ENCODE measurements around the gene ZEB1. TPM values are rescaled to one million over a fixed set of nuclear protein-coding genes. Genes with fewer than 3 reads are reported as not detected.

ZEB1 gene
- total RNA-seq, 4 donors from 2014 or later, result 124 to 189 (median 154) TPM

- no peak overlapping the region for H3K4me3 ChIP-seq
- H3K4me1 ChIP-seq, result peaks cover 0 to 7% (median 0%) of the 10 kb centered on the region in 4 donors
- H3K27me3 ChIP-seq, result no peaks in the 10 kb centered on the region
- TF ChIP-seq CTCF (IDR thresholded peaks at IDR 0.05), result no peak
- no peak for TF ChIP-seq POLR2A (IDR thresholded peaks at IDR 0.05; ENCODE audit: low read depth)
- no peak for TF ChIP-seq POLR2AphosphoS5 (IDR thresholded peaks at IDR 0.05)
- TF ChIP-seq EP300 (IDR thresholded peaks at IDR 0.05), result no peak
- peaks cover 1 to 53% (median 33%) of the 10 kb centered on the region in 4 donors for H3K36me3 ChIP-seq
- intact Hi-C loops (cut with DNase I), result no loop called here
- no peak for DNase-seq (ENCODE audit: extremely low spot score)
- no peaks in the 10 kb centered on the region for H3K9me3 ChIP-seq
- no peak overlapping the region for H3K27ac ChIP-seq (replicated peaks in 1 of 4)
Observed at GRCh38 chr10:31515819-31516402, 196.9 kb downstream of the ZEB1 start.

GRCh38 chr10:31520986-31521831, 202.2 kb downstream of the ZEB1 start:
- no peak for TF ChIP-seq EP300 (IDR thresholded peaks at IDR 0.05)
- no peak for TF ChIP-seq POLR2A (IDR thresholded peaks at IDR 0.05; ENCODE audit: low read depth)
- TF ChIP-seq CTCF (IDR thresholded peaks at IDR 0.05), result no peak
- no peak for TF ChIP-seq POLR2AphosphoS5 (IDR thresholded peaks at IDR 0.05)
- intact Hi-C loops (cut with DNase I), result no loop called here
- Histone ChIP-seq H3K27ac (replicated peaks in 1 of 4) (no peak overlapping the region), H3K4me1 (no peaks in the 10 kb centered on the region), H3K27me3 (no peaks in the 10 kb centered on the region), H3K36me3 (peaks cover 0 to 59% (median 39%) of the 10 kb centered on the region in 4 donors), H3K4me3 (no peak overlapping the region), H3K9me3 (no peaks in the 10 kb centered on the region)
- DNase-seq (ENCODE audit: extremely low spot score), result no peak
- 100% methylated on average over 4 of the region's 4 CpGs for WGBS

- H3K27me3 ChIP-seq, result no peaks in the 10 kb centered on the region
Observed at GRCh38 chr10:31522820-31523219, 203.8 kb downstream of the ZEB1 start.

GRCh38 chr10:31524460-31524859, 205.4 kb downstream of the ZEB1 start:
- TF ChIP-seq CTCF (IDR thresholded peaks at IDR 0.05) (no peak), POLR2A (IDR thresholded peaks at IDR 0.05; ENCODE audit: low read depth) (no peak), EP300 (IDR thresholded peaks at IDR 0.05) (no peak)
- Histone ChIP-seq H3K36me3 (peaks cover 0 to 71% (median 45%) of the 10 kb centered on the region in 4 donors), H3K4me1 (peaks cover 0 to 15% (median 10%) of the 10 kb centered on the region in 4 donors), H3K9me3 (no peaks in the 10 kb centered on the region), H3K4me3 (no peak overlapping the region), H3K27me3 (no peaks in the 10 kb centered on the region), H3K27ac (replicated peaks in 1 of 4) (no peak overlapping the region)
- intact Hi-C loops (cut with DNase I), result no loop called here
- DNase-seq (ENCODE audit: extremely low spot score), result no peak
- 97% methylated on average over 4 of the region's 4 CpGs for WGBS

More at GRCh38 chr10:31522820-31523219, 203.8 kb downstream of the ZEB1 start:
- 93% methylated on average over 4 of the region's 4 CpGs for WGBS
- Histone ChIP-seq H3K4me3 (no peak overlapping the region), H3K36me3 (peaks cover 0 to 70% (median 47%) of the 10 kb centered on the region in 4 donors), H3K27ac (replicated peaks in 1 of 4) (no peak overlapping the region), H3K4me1 (no peaks in the 10 kb centered on the region), H3K9me3 (no peaks in the 10 kb centered on the region)
- no peak for TF ChIP-seq POLR2AphosphoS5 (IDR thresholded peaks at IDR 0.05)
- TF ChIP-seq POLR2A (IDR thresholded peaks at IDR 0.05; ENCODE audit: low read depth), result no peak
- no peak for TF ChIP-seq EP300 (IDR thresholded peaks at IDR 0.05)
- TF ChIP-seq CTCF (IDR thresholded peaks at IDR 0.05), result no peak
- intact Hi-C loops (cut with DNase I), result no loop called here
- DNase-seq (ENCODE audit: extremely low spot score), result no peak

All from esophagus muscularis mucosa (tissue), 4 donors.